Progenitor cell of endocrine pancreas (in vitro differentiated cells): ENCODE measurements around the gene FOSL1. TPM values are rescaled to one million over a fixed set of nuclear protein-coding genes. Genes with fewer than 3 reads are reported as not detected.

Source experiments
- DNase-seq: peaks from one replicate; pipeline ENCODE4 v3.0.0; 2021; ENCODE audit warnings: low spot score; ENCODE audit not compliant: unreplicated experiment
- H3K27ac Mint-ChIP-seq: 2 replicates; pipeline ENCODE4 v1.8.0; 2021; ENCODE audit warnings: mild to moderate bottlenecking, moderate library complexity, mixed read lengths
- H3K27me3 Mint-ChIP-seq: 2 replicates; pipeline ENCODE4 v1.8.0; 2021; ENCODE audit warnings: mixed read lengths
- H3K36me3 Mint-ChIP-seq: 2 replicates; pipeline ENCODE4 v1.8.0; 2022; ENCODE audit warnings: mixed read lengths; ENCODE audit not compliant: insufficient read depth
- H3K4me1 Mint-ChIP-seq: 2 replicates; pipeline ENCODE4 v1.8.0; 2021; ENCODE audit warnings: low read depth, mixed read lengths
- H3K4me3 Mint-ChIP-seq: 2 replicates; pipeline ENCODE4 v1.8.0; 2021; ENCODE audit warnings: low read depth, mild to moderate bottlenecking, moderate library complexity, mixed read lengths
- H3K9me3 Mint-ChIP-seq: 2 replicates; pipeline ENCODE4 v1.8.0; 2021; ENCODE audit warnings: low read depth, mixed read lengths
- CTCF ChIP-seq: fragments of 200-600 bp; sonication (generic); IDR thresholded peaks from one replicate; pipeline ENCODE4 v1.5.0; 2021; ENCODE audit warnings: antibody characterized with exemption, mild to moderate bottlenecking; ENCODE audit not compliant: unreplicated experiment
- total RNA-seq: library from RNA; stranded (reverse); gene quantifications from 2 replicates; pipeline ENCODE4 v1.2.1, GENCODE V29; 2021

The FOSL1 gene
- total RNA-seq, 1 donor from 2014 or later, result 1.7 TPM

GRCh38 chr11:65860278-65861164 lies 39.7 kb downstream of the FOSL1 start, which contains the start of gene MUS81:
Gene MUS81 (plus strand): TSS chr11:65860433. CDS start chr11:65860754, 321 bp downstream.
- Mint-ChIP-seq H3K4me1 (peaks cover 27% of the 10 kb centered on the region), H3K36me3 (peaks cover 17% of the 10 kb centered on the region), H3K27me3 (no peaks in the 10 kb centered on the region), H3K4me3 (peak within 1 kb of the TSS; percentile 87), H3K9me3 (no peaks in the 10 kb centered on the region), H3K27ac (peak within 1 kb of the TSS; percentile 99)
- peak; percentile 91 for TF ChIP-seq CTCF
- DNase-seq, result peak; percentile 93

DNA sequence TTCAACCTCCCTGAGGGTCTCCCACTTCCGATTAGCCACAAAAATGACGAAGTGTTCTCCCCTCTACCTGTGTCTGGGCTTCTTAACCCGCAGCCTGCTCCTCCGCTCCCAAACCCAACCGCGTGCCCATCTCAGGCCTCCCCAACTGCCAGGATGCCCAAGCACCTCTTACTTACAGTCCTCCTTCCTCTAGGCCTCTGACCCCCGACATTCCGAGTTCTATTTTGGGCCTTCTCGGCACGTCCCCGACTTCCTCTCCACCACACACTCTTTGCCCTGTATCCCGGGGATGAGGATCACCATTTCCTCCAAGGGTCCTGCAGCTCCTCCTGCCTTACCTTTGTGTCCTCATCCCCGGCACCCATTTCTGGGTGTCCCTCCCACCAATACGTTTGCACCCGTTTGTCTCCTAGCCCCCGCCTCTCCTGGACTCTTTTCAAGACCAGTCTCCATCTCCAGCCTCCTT lies 40.3 kb downstream of the FOSL1 start:
- no peak for TF ChIP-seq CTCF
- H3K4me3 Mint-ChIP-seq, result peak overlapping the region; percentile 87
- no peaks in the 10 kb centered on the region for H3K27me3 Mint-ChIP-seq
- no peaks in the 10 kb centered on the region for H3K9me3 Mint-ChIP-seq
- peaks cover 27% of the 10 kb centered on the region for H3K4me1 Mint-ChIP-seq
- peak overlapping the region; percentile 99 for H3K27ac Mint-ChIP-seq
- H3K36me3 Mint-ChIP-seq, result peaks cover 15% of the 10 kb centered on the region
- DNase-seq, result no peak

- DNase-seq, result peak; percentile 96
- Mint-ChIP-seq H3K4me1 (peaks cover 27% of the 10 kb centered on the region), H3K4me3 (peak overlapping the region; percentile 87), H3K36me3 (peaks cover 20% of the 10 kb centered on the region), H3K27ac (peak overlapping the region; percentile 99), H3K9me3 (no peaks in the 10 kb centered on the region), H3K27me3 (no peaks in the 10 kb centered on the region)
- TF ChIP-seq CTCF, result peak; percentile 35
Measured at GRCh38 chr11:65859095-65859811, 40.9 kb downstream of the FOSL1 start.

GRCh38 chr11:65858681-65859087 lies 41.5 kb downstream of the FOSL1 start:
- peaks cover 21% of the 10 kb centered on the region for H3K36me3 Mint-ChIP-seq
- no peaks in the 10 kb centered on the region for H3K27me3 Mint-ChIP-seq

More at GRCh38 chr11:65858681-65859087, 41.5 kb downstream of the FOSL1 start:
- peaks cover 27% of the 10 kb centered on the region for H3K4me1 Mint-ChIP-seq
- H3K9me3 Mint-ChIP-seq, result no peaks in the 10 kb centered on the region
- H3K27ac Mint-ChIP-seq, result peak overlapping the region; percentile 99
- no peak for TF ChIP-seq CTCF
- H3K4me3 Mint-ChIP-seq, result peak overlapping the region; percentile 87
- DNase-seq, result no peak
